Effector memory CD8-positive, alpha-beta T cell (primary cell): ENCODE measurements around the gene PNPLA2.

Experiments
- ATAC-seq: fragments of 150-1000 bp; cut with Tn5 transposase; replicated peaks from 2 replicates; pipeline ENCODE4 v1.10.0; 2021; ENCODE audit warnings: mild to moderate bottlenecking, moderate library complexity
- DNase-seq, 3 experiments: peaks; one replicate each; pipeline ENCODE4 v3.0.0; 2021
- H3K27ac Mint-ChIP-seq, 2 donors: one replicate each; pipeline ENCODE4 v1.8.0; 2022; ENCODE audit warnings: mild to moderate bottlenecking in 2 of 2, mixed read lengths in 2 of 2, moderate library complexity in 2 of 2
- H3K27me3 Mint-ChIP-seq, 2 donors: one replicate each; pipeline ENCODE4 v1.8.0; 2022; ENCODE audit warnings: mixed read lengths in 2 of 2
- H3K36me3 Mint-ChIP-seq: one replicate; pipeline ENCODE4 v1.8.0; 2022; ENCODE audit warnings: mild to moderate bottlenecking, moderate library complexity, mixed read lengths; ENCODE audit not compliant: insufficient read depth
- H3K4me1 Mint-ChIP-seq, 2 donors: one replicate each; pipeline ENCODE4 v1.8.0; 2022; ENCODE audit warnings: low read depth in 2 of 2, mixed read lengths in 2 of 2
- H3K4me3 Mint-ChIP-seq, 2 donors: one replicate each; pipeline ENCODE4 v1.8.0; 2022; ENCODE audit warnings: mild to moderate bottlenecking in 2 of 2, mixed read lengths in 2 of 2, moderate library complexity in 2 of 2
- H3K9me3 Mint-ChIP-seq, 2 donors: one replicate each; pipeline ENCODE4 v1.8.0; 2022; ENCODE audit warnings: mixed read lengths in 2 of 2

Gene PNPLA2

DNA sequence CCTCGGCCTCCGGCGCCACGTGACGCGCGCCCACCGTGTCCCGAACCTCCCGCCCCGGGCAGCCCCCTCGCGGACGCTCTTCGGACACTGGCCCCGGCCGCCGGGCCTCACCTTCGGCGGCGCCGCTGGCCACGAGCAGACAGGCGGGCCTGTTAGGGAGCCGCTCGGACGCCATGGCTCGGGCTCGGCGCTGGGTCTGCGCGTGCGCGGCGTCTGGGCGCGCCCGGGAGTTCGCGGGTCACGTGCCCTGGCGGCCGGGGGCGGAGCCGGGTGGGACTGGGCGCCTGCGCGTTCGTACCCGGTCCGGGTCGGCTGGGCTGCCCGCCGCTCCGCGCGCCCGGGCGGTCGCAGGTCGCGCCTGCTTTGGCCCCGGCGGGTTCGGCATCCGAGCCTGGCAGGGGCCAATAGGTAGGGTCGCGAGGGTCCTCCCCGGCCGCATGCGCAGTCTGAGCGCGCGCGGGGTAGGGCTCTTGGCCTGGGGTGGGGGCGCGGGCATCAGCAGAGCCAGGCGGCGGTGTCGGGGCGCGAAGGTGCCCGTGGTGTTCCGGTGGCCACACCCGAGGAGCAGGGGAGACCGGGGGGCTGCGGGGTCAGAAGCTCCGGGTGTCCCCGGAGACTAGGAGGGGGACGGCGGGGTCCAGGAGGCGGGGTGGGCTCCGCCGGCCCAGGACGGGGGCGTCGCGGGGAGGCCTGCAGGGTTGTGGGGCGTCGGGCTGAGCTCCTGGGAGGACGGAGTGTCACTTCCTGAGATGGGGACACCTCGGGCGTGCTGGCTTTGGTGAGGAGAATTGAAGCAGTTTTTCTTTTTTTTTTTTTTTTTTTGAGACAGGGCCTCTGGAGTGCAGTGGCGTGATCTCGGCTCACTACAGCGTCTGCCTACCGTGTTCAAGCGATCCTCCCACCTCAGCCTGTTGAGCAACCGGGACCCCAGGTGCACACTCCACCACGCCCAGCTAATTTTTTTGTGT, 41.1 kb upstream of the PNPLA2 start, which contains the start of gene GATD1:
TSS of gene GATD1 (minus strand) at position 200 of the 968 bp plus-strand sequence. CDS start at position 175, 25 bp downstream.
- no peaks in the 10 kb centered on the region for H3K9me3 Mint-ChIP-seq
- DNase-seq (peak; percentile 92 to 95 (median 93)), ATAC-seq (peak; percentile 88)
- H3K4me1 Mint-ChIP-seq, result peaks cover 16 to 17% of the 10 kb centered on the region in 2 donors
- no peaks in the 10 kb centered on the region for H3K27me3 Mint-ChIP-seq
- H3K36me3 Mint-ChIP-seq, result peaks cover 13% of the 10 kb centered on the region
- peak within 1 kb of the TSS; percentile 71 to 77 for H3K4me3 Mint-ChIP-seq
- peak within 1 kb of the TSS; percentile 52 to 55 for H3K27ac Mint-ChIP-seq

GRCh38 chr11:778976-779954, 39.4 kb upstream of the PNPLA2 start:
- H3K4me3 Mint-ChIP-seq, result peak overlapping the region; percentile 41 to 57
- H3K27me3 Mint-ChIP-seq, result no peaks in the 10 kb centered on the region
- ATAC-seq (no peak), DNase-seq (no peak)
- peak overlapping the region in 1 of 2 donors; percentile 55 for H3K27ac Mint-ChIP-seq
- peaks cover 20 to 21% of the 10 kb centered on the region in 2 donors for H3K4me1 Mint-ChIP-seq
- no peaks in the 10 kb centered on the region for H3K9me3 Mint-ChIP-seq
- peaks cover 13% of the 10 kb centered on the region for H3K36me3 Mint-ChIP-seq

GRCh38 chr11:779955-780532, 38.7 kb upstream of the PNPLA2 start:
- no peak overlapping the region for H3K4me3 Mint-ChIP-seq
- H3K27ac Mint-ChIP-seq, result no peak overlapping the region
- H3K4me1 Mint-ChIP-seq, result peaks cover 16 to 18% of the 10 kb centered on the region in 2 donors
- H3K36me3 Mint-ChIP-seq, result peaks cover 13% of the 10 kb centered on the region
- no peaks in the 10 kb centered on the region for H3K27me3 Mint-ChIP-seq
- H3K9me3 Mint-ChIP-seq, result no peaks in the 10 kb centered on the region
- DNase-seq (no peak), ATAC-seq (no peak)

GRCh38 chr11:782264-783174, 36.2 kb upstream of the PNPLA2 start:
- no peak for DNase-seq
- ATAC-seq, result no peak
- Mint-ChIP-seq H3K27ac (no peak overlapping the region), H3K27me3 (no peaks in the 10 kb centered on the region), H3K4me3 (no peak overlapping the region), H3K4me1 (peaks cover 5 to 12% of the 10 kb centered on the region in 2 donors), H3K9me3 (no peaks in the 10 kb centered on the region), H3K36me3 (no peaks in the 10 kb centered on the region)

DNA sequence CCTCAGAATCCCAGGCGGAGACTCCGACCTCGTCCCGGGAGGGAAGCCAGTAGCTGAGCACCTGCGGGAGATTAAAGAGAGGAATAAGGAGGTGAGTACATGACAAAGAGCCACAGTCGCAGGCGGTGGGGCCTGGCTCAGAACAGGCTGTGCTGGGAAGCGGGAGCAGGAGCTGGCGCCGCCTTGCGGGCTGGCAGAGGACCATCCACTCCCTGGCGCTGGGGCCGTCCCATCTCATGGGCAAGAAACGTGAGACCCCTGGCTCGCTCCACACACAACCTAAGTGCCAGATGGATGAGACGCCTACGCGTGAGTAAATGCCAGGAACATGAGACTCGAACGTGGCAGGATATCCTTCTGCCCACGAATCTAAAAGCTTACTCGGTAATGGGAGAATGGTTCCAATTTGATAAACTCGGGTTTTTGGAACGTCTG, 35.1 kb upstream of the PNPLA2 start:
- Mint-ChIP-seq H3K27me3 (peaks cover 0 to 3% of the 10 kb centered on the region in 2 donors), H3K9me3 (no peaks in the 10 kb centered on the region), H3K27ac (no peak overlapping the region), H3K4me3 (no peak overlapping the region), H3K4me1 (peaks cover 5 to 12% of the 10 kb centered on the region in 2 donors), H3K36me3 (no peaks in the 10 kb centered on the region)
- DNase-seq, result no peak
- peak; percentile 62 for ATAC-seq

- Mint-ChIP-seq H3K4me1 (peaks cover 5 to 8% of the 10 kb centered on the region in 2 donors), H3K9me3 (no peaks in the 10 kb centered on the region), H3K4me3 (no peak overlapping the region), H3K36me3 (peaks cover 3% of the 10 kb centered on the region), H3K27me3 (peaks cover 0 to 6% of the 10 kb centered on the region in 2 donors), H3K27ac (no peak overlapping the region)
- ATAC-seq (no peak), DNase-seq (no peak)
Observed at GRCh38 chr11:786235-787083, 32.3 kb upstream of the PNPLA2 start.

- peaks cover 0 to 6% of the 10 kb centered on the region in 2 donors for H3K27me3 Mint-ChIP-seq
- DNase-seq (no peak), ATAC-seq (no peak)
- H3K4me1 Mint-ChIP-seq, result peaks cover 5 to 8% of the 10 kb centered on the region in 2 donors
- H3K27ac Mint-ChIP-seq, result no peak overlapping the region
- no peak overlapping the region for H3K4me3 Mint-ChIP-seq
- H3K9me3 Mint-ChIP-seq, result no peaks in the 10 kb centered on the region
- H3K36me3 Mint-ChIP-seq, result peaks cover 3% of the 10 kb centered on the region
Observed at GRCh38 chr11:787084-787675, 31.5 kb upstream of the PNPLA2 start.

DNA sequence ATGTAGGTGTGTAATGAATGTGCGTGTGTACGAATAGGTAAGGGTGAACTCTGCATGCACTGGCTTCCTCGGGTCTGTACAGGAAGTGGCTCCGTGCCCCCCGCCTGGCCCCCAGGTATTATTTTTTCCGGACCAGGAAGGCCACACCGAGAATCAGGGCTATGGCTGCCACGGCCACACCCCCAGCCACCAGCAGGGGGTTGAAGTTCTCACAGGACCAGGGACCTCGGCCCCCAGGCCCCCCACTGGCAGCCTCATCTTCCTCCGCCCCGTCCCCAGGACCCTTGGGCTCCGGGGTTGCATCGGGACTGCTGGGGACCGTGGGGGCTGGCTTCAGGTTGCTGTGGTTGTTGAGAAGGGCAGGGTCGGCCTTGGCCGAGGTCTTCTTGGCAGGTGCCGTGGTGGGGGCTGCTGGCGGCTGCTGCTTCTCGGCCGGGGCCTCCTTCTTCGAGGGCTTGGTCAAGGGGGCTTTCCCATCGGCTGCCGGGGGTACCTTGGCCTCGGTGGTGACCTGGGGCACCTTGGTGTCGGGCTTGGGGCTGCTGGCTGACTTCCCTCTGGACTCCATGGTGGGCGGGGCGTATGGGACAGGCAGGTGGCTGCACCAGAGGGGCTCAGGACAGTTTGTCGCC, 30.6 kb upstream of the PNPLA2 start:
- peaks cover 5 to 8% of the 10 kb centered on the region in 2 donors for H3K4me1 Mint-ChIP-seq
- DNase-seq, result no peak
- no peak overlapping the region for H3K4me3 Mint-ChIP-seq
- no peaks in the 10 kb centered on the region for H3K9me3 Mint-ChIP-seq
- no peak for ATAC-seq
- H3K27me3 Mint-ChIP-seq, result peaks cover 0 to 6% of the 10 kb centered on the region in 2 donors
- peaks cover 3% of the 10 kb centered on the region for H3K36me3 Mint-ChIP-seq
- no peak overlapping the region for H3K27ac Mint-ChIP-seq

GRCh38 chr11:788953-789940, 29.5 kb upstream of the PNPLA2 start:
- no peak for DNase-seq
- Mint-ChIP-seq H3K4me3 (peak overlapping the region; percentile 13 to 21), H3K27ac (no peak overlapping the region), H3K27me3 (peaks cover 0 to 6% of the 10 kb centered on the region in 2 donors), H3K9me3 (no peaks in the 10 kb centered on the region), H3K36me3 (peaks cover 3% of the 10 kb centered on the region), H3K4me1 (peaks cover 0 to 4% of the 10 kb centered on the region in 2 donors)
- ATAC-seq, result no peak

DNA sequence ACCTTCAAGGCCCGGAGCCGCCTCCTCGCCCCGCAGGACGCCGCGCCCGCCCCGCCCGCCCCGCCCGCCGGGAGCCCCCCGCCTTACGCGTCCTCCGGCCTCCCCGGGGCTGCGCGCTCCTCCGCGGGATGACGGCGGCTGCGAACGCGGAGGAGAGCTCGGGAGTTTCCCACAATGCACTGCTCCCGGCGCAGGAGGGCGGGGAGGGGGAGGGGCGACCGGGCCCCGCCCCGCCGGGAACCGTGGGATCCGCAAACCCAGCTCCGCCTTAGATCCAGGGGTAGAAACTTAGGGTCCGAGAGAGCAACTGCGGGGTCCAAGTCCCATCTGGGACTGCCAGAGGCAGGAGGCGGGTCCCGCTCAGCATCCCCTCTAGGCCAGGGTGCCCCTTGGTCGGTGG, 28.8 kb upstream of the PNPLA2 start, which contains the start of gene CEND1:
TSS of gene CEND1 (minus strand) at position 148 of the 400 bp plus-strand sequence. CDS start 1,514 bp downstream, outside the sequence.
- Mint-ChIP-seq H3K36me3 (peaks cover 4% of the 10 kb centered on the region), H3K4me1 (peaks cover 0 to 4% of the 10 kb centered on the region in 2 donors), H3K27ac (peak within 1 kb of the TSS in 1 of 2 donors; percentile 62), H3K9me3 (no peaks in the 10 kb centered on the region), H3K27me3 (peaks cover 0 to 6% of the 10 kb centered on the region in 2 donors), H3K4me3 (peak within 1 kb of the TSS in 1 of 2 donors; percentile 13)
- no peak for DNase-seq
- ATAC-seq, result peak; percentile 61
